GM23338 (cell line): ENCODE results near the gene MACROD1. TPM values are rescaled to one million over a fixed set of nuclear protein-coding genes. Genes with fewer than 3 reads are reported as not detected.

Experiments
- ATAC-seq: fragments of 200-7000 bp; cut with Tn5 transposase; 3 replicates; pipeline ENCODE4 v1.9.1; 2020
- DNase-seq: peaks from one replicate; pipeline ENCODE4 v3.0.0-alpha.2; 2015; ENCODE audit warnings: low spot score
- H2AFZ ChIP-seq: fragments of 200-600 bp; sonication (generic); 2 replicates; pipeline ENCODE4 v1.8.0; 2016; ENCODE audit warnings: antibody characterized with exemption, mild to moderate bottlenecking, moderate library complexity
- H3F3A ChIP-seq: fragments of 200-600 bp; sonication (generic); replicated peaks from 2 replicates; pipeline ENCODE4 v1.8.0; 2017; ENCODE audit warnings: antibody characterized with exemption, mixed run types, low read depth
- H3K27ac ChIP-seq: fragments of 200-600 bp; sonication (generic); 2 replicates; pipeline ENCODE4 v1.6.1; 2016; ENCODE audit warnings: low read depth
- H3K27me3 ChIP-seq: fragments of 200-600 bp; sonication (generic); 2 replicates; pipeline ENCODE4 v1.8.0; 2016; ENCODE audit warnings: mild to moderate bottlenecking, mixed run types, moderate library complexity; ENCODE audit not compliant: insufficient read depth
- H3K36me3 ChIP-seq: fragments of 200-600 bp; sonication (generic); 2 replicates; pipeline ENCODE4 v1.8.0; 2016; ENCODE audit warnings: mild to moderate bottlenecking; ENCODE audit not compliant: insufficient read depth
- H3K4me1 ChIP-seq: fragments of 200-600 bp; sonication (generic); 2 replicates; pipeline ENCODE4 v1.8.0; 2016; ENCODE audit warnings: mild to moderate bottlenecking, moderate library complexity; ENCODE audit not compliant: insufficient read depth
- H3K4me2 ChIP-seq: fragments of 200-600 bp; sonication (generic); 2 replicates; pipeline ENCODE4 v1.7.1; 2017; ENCODE audit warnings: mixed run types
- H3K4me3 ChIP-seq: fragments of 200-600 bp; sonication (generic); 2 replicates; pipeline ENCODE4 v1.6.1; 2016; ENCODE audit warnings: mixed run types
- H3K79me2 ChIP-seq: fragments of 200-600 bp; sonication (generic); replicated peaks from 2 replicates; pipeline ENCODE4 v1.8.0; 2017; ENCODE audit warnings: mild to moderate bottlenecking; ENCODE audit not compliant: insufficient read depth
- H3K9me2 ChIP-seq: fragments of 200-600 bp; sonication (generic); 2 replicates; pipeline ENCODE4 v1.8.0; 2017; ENCODE audit not compliant: insufficient read depth
- H4K20me1 ChIP-seq: fragments of 200-600 bp; sonication (generic); replicated peaks from 2 replicates; pipeline ENCODE4 v1.8.0; 2017; ENCODE audit warnings: mild to moderate bottlenecking; ENCODE audit not compliant: insufficient read depth
- H3K27ac Mint-ChIP-seq: 2 replicates; pipeline ENCODE4 v1.8.0; 2020; ENCODE audit warnings: inconsistent platforms, mild to moderate bottlenecking, moderate library complexity, mixed read lengths
- H3K27me3 Mint-ChIP-seq: 3 replicates; pipeline ENCODE4 v1.8.0; 2022; ENCODE audit warnings: low read depth, mild to moderate bottlenecking, moderate library complexity, mixed read lengths, inconsistent platforms; ENCODE audit not compliant: insufficient read depth, poor library complexity
- H3K36me3 Mint-ChIP-seq: 3 replicates; pipeline ENCODE4 v1.8.0; 2021; ENCODE audit warnings: low read depth, mild to moderate bottlenecking, inconsistent platforms, moderate library complexity, mixed read lengths
- H3K4me1 Mint-ChIP-seq: 3 replicates; pipeline ENCODE4 v1.8.0; 2020; ENCODE audit warnings: mild to moderate bottlenecking, inconsistent platforms, mixed read lengths
- H3K4me3 Mint-ChIP-seq: 3 replicates; pipeline ENCODE4 v1.8.0; 2021; ENCODE audit warnings: moderate library complexity, mild to moderate bottlenecking, inconsistent platforms, mixed read lengths
- H3K9me3 Mint-ChIP-seq: 3 replicates; pipeline ENCODE4 v1.8.0; 2020; ENCODE audit warnings: moderate library complexity, mild to moderate bottlenecking, inconsistent platforms, mixed read lengths
- CREB1 ChIP-seq: fragments of 250-450 bp; sonication (Bioruptor Pico); IDR thresholded peaks from 2 replicates; pipeline ENCODE4 v1.5.0; 2020; ENCODE audit warnings: low read depth, mild to moderate bottlenecking, moderate library complexity
- EZH2phosphoT487 ChIP-seq: fragments of 200-600 bp; sonication (generic); IDR thresholded peaks from one replicate; pipeline ENCODE4 v1.8.1; 2018; ENCODE audit warnings: antibody characterized with exemption; ENCODE audit not compliant: unreplicated experiment
- JUNB ChIP-seq: IDR thresholded peaks from one replicate; pipeline ENCODE4 v1.6.1; 2016; ENCODE audit warnings: antibody characterized with exemption; ENCODE audit not compliant: unreplicated experiment
- NANOG ChIP-seq: IDR thresholded peaks from 2 replicates; pipeline ENCODE4 v1.6.1; 2016; ENCODE audit warnings: antibody characterized with exemption, borderline replicate concordance
- POLR2AphosphoS5 ChIP-seq: IDR thresholded peaks from 2 replicates; pipeline ENCODE4 v1.6.1; 2016; ENCODE audit warnings: antibody characterized with exemption, low read depth
- STAT1 ChIP-seq: IDR thresholded peaks from one replicate; pipeline ENCODE4 v1.6.1; 2016; ENCODE audit warnings: antibody characterized with exemption; ENCODE audit not compliant: unreplicated experiment
- ZNF114 ChIP-seq: fragments of 250-450 bp; sonication (Bioruptor Pico); IDR thresholded peaks from 2 replicates; pipeline ENCODE4 v1.5.0; 2020; ENCODE audit warnings: mild to moderate bottlenecking, moderate library complexity
- ZNF331 ChIP-seq: fragments of 250-450 bp; sonication (Bioruptor Pico); IDR thresholded peaks from 2 replicates; pipeline ENCODE4 v1.5.0; 2020; ENCODE audit warnings: low read depth, mild to moderate bottlenecking, moderate library complexity
- polyA plus RNA-seq: library from polyadenylated mRNA; unstranded; fragments of >200 nt; fragmentation: Nextera tagmentation; extraction: Ambion mirVana; gene quantifications from 2 replicates; pipeline ENCODE4 v1.2.1, GENCODE V29; 2016
- total RNA-seq: library from RNA; depleted of rRNA; stranded (reverse); fragments of >200 nt; shearing (Covaris generic); gene quantifications from 2 replicates; pipeline ENCODE4 v1.2.3, GENCODE V29; 2014
- TF ChIP-seq, protein P1 (sequence below): fragments of 250-450 bp; sonication (Bioruptor Pico); IDR thresholded peaks from 2 replicates; pipeline ENCODE4 v1.5.0; 2020; ENCODE audit warnings: mild to moderate bottlenecking, moderate library complexity
- TF ChIP-seq, protein P2 (sequence below): IDR thresholded peaks from one replicate; pipeline ENCODE4 v1.6.1; 2018; ENCODE audit warnings: antibody characterized with exemption; ENCODE audit not compliant: unreplicated experiment

Gene MACROD1
- total and polyA plus RNA-seq, 2 experiments from 2014 or later, result 33.0 to 51.6 TPM

DNA sequence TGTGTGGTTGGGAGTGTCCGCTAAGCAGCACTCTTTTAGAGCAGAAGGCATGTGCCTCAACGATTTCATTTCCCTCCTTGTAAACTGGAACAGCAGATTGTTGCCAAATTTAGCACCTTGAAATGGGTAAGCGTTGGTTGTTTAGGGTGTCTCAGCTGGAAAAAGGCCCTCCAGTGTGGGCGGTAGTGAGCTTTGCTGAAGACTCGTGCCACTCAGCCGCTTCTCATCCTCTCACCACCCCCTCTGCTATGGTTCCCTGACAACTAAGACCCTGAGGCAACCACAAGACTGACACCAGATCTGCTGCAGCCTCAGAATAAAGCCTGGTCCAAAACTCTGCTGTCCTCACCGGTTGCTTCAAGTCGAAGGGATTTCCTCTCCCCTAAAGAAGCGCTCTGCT is 30.7 kb upstream of the MACROD1 start (continued):
- no peak for TF ChIP-seq JUNB

DNA sequence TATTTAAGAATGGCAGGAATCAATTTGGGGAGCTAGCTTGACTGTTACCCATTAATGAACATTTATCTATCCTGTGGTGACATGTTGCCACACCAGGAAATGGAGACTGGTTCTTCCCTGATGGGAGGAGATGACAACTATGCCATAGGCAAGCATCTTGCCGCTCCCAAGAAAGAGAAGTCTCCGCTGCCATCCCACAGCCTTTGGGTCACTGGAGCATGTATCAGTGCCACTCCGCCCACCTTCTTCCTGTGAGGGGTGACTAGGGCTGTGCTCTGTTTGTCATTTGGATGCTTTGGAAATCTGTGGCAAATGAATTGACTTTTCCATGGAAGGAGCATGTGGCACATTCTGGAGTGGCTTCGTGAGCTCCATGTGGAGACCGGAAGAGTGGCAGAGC is 26.5 kb upstream of the MACROD1 start:
- H3K4me1 ChIP-seq, result no peaks in the 10 kb centered on the region; the same call in 1 of the 2 replicates
- Mint-ChIP-seq H3K4me1 (peaks cover 5% of the 10 kb centered on the region), H3K27ac (no peak overlapping the region), H3K27me3 (peaks cover 4% of the 10 kb centered on the region), H3K36me3 (peaks cover 75% of the 10 kb centered on the region), H3K9me3 (no peaks in the 10 kb centered on the region), H3K4me3 (no peak overlapping the region)
- no peak overlapping the region for H2AFZ ChIP-seq
- TF ChIP-seq NANOG (no peak), JUNB (no peak), STAT1 (no peak), EZH2phosphoT487 (no peak), ZNF114 (CRISPR knock-in tag) (no peak), CREB1 (CRISPR knock-in tag) (no peak), POLR2AphosphoS5 (no peak), ZNF331 (CRISPR knock-in tag) (no peak)
- TF ChIP-seq, protein P1, sequence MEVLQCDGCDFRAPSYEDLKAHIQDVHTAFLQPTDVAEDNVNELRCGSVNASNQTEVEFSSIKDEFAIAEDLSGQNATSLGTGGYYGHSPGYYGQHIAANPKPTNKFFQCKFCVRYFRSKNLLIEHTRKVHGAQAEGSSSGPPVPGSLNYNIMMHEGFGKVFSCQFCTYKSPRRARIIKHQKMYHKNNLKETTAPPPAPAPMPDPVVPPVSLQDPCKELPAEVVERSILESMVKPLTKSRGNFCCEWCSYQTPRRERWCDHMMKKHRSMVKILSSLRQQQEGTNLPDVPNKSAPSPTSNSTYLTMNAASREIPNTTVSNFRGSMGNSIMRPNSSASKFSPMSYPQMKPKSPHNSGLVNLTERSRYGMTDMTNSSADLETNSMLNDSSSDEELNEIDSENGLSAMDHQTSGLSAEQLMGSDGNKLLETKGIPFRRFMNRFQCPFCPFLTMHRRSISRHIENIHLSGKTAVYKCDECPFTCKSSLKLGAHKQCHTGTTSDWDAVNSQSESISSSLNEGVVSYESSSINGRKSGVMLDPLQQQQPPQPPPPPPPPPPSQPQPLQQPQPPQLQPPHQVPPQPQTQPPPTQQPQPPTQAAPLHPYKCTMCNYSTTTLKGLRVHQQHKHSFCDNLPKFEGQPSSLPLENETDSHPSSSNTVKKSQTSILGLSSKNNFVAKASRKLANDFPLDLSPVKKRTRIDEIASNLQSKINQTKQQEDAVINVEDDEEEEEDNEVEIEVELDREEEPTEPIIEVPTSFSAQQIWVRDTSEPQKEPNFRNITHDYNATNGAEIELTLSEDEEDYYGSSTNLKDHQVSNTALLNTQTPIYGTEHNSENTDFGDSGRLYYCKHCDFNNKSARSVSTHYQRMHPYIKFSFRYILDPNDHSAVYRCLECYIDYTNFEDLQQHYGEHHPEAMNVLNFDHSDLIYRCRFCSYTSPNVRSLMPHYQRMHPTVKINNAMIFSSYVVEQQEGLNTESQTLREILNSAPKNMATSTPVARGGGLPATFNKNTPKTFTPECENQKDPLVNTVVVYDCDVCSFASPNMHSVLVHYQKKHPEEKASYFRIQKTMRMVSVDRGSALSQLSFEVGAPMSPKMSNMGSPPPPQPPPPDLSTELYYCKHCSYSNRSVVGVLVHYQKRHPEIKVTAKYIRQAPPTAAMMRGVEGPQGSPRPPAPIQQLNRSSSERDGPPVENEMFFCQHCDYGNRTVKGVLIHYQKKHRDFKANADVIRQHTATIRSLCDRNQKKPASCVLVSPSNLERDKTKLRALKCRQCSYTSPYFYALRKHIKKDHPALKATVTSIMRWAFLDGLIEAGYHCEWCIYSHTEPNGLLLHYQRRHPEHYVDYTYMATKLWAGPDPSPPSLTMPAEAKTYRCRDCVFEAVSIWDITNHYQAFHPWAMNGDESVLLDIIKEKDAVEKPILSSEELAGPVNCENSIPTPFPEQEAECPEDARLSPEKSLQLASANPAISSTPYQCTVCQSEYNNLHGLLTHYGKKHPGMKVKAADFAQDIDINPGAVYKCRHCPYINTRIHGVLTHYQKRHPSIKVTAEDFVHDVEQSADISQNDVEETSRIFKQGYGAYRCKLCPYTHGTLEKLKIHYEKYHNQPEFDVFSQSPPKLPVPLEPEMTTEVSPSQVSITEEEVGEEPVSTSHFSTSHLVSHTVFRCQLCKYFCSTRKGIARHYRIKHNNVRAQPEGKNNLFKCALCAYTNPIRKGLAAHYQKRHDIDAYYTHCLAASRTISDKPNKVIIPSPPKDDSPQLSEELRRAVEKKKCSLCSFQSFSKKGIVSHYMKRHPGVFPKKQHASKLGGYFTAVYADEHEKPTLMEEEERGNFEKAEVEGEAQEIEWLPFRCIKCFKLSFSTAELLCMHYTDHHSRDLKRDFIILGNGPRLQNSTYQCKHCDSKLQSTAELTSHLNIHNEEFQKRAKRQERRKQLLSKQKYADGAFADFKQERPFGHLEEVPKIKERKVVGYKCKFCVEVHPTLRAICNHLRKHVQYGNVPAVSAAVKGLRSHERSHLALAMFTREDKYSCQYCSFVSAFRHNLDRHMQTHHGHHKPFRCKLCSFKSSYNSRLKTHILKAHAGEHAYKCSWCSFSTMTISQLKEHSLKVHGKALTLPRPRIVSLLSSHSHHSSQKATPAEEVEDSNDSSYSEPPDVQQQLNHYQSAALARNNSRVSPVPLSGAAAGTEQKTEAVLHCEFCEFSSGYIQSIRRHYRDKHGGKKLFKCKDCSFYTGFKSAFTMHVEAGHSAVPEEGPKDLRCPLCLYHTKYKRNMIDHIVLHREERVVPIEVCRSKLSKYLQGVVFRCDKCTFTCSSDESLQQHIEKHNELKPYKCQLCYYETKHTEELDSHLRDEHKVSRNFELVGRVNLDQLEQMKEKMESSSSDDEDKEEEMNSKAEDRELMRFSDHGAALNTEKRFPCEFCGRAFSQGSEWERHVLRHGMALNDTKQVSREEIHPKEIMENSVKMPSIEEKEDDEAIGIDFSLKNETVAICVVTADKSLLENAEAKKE, result no peak
- TF ChIP-seq, protein P2, sequence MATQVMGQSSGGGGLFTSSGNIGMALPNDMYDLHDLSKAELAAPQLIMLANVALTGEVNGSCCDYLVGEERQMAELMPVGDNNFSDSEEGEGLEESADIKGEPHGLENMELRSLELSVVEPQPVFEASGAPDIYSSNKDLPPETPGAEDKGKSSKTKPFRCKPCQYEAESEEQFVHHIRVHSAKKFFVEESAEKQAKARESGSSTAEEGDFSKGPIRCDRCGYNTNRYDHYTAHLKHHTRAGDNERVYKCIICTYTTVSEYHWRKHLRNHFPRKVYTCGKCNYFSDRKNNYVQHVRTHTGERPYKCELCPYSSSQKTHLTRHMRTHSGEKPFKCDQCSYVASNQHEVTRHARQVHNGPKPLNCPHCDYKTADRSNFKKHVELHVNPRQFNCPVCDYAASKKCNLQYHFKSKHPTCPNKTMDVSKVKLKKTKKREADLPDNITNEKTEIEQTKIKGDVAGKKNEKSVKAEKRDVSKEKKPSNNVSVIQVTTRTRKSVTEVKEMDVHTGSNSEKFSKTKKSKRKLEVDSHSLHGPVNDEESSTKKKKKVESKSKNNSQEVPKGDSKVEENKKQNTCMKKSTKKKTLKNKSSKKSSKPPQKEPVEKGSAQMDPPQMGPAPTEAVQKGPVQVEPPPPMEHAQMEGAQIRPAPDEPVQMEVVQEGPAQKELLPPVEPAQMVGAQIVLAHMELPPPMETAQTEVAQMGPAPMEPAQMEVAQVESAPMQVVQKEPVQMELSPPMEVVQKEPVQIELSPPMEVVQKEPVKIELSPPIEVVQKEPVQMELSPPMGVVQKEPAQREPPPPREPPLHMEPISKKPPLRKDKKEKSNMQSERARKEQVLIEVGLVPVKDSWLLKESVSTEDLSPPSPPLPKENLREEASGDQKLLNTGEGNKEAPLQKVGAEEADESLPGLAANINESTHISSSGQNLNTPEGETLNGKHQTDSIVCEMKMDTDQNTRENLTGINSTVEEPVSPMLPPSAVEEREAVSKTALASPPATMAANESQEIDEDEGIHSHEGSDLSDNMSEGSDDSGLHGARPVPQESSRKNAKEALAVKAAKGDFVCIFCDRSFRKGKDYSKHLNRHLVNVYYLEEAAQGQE, result no peak
- H4K20me1 ChIP-seq, result peaks cover 75% of the 10 kb centered on the region
- no peak for ATAC-seq
- no peak overlapping the region for H3K4me2 ChIP-seq
- H3K27me3 ChIP-seq, result no peaks in the 10 kb centered on the region
- peaks cover 8% of the 10 kb centered on the region; the same call in 1 of the 2 replicates for H3K79me2 ChIP-seq
- H3K4me3 ChIP-seq, result no peak overlapping the region
- peaks cover 58% of the 10 kb centered on the region; the same call in 1 of the 2 replicates for H3F3A ChIP-seq
- H3K27ac ChIP-seq, result 0 out of 2 replicates have a peak overlapping the region, but pooled peaks have one; percentile 79
- peaks cover 64% of the 10 kb centered on the region for H3K36me3 ChIP-seq
- H3K9me2 ChIP-seq, result no peaks in the 10 kb centered on the region
- no peak for DNase-seq
